ENCODE data around the gene SERPINB6. TPM values are rescaled to one million over a fixed set of nuclear protein-coding genes. Genes with fewer than 3 reads are reported as not detected.
"Not testable (repeated sequence)": the region's sequence is repeated elsewhere in the genome, so short reads cannot be mapped to it uniquely, and the experiment has no call there.

Gene SERPINB6
- 10 to 100 TPM; 11.1 to 78.4 TPM for total RNA-seq

- H3K27ac Mint-ChIP-seq, result peak within 1 kb of the TSS; percentile 57 to 93
- peak; percentile 63 to 74 for ATAC-seq
- DNase-seq (ENCODE audit: low spot score in 2 of 2), result peak in 1 of 2 donors; percentile 57
Observed at GRCh38 chr6:2971420-2972218, at the start of gene SERPINB6. Gene SERPINB6 (minus strand): TSS chr6:2971567. CDS start chr6:2959332, 12,235 bp downstream.

GRCh38 chr6:3019749-3020320, 48.5 kb upstream of the SERPINB6 start:
- ATAC-seq, result no peak
- Mint-ChIP-seq H3K36me3 (peaks cover 23 to 24% of the 10 kb centered on the region in 2 donors), H3K9me3 (no peaks in the 10 kb centered on the region), H3K27ac (no peak overlapping the region)
- no peak for DNase-seq (ENCODE audit: low spot score in 2 of 2)

More at GRCh38 chr6:2971420-2972218, at the start of gene SERPINB6:
- peaks cover 0 to 4% of the 10 kb centered on the region in 2 donors for H3K9me3 Mint-ChIP-seq
- peaks cover 5 to 20% of the 10 kb centered on the region in 2 donors for H3K36me3 Mint-ChIP-seq

- DNase-seq (ENCODE audit: low spot score in 2 of 2), result no peak
- no peak overlapping the region for H3K27ac Mint-ChIP-seq
- ATAC-seq, result no peak
- H3K9me3 Mint-ChIP-seq, result no peaks in the 10 kb centered on the region
- H3K36me3 Mint-ChIP-seq, result peaks cover 23 to 27% of the 10 kb centered on the region in 2 donors
Observed at GRCh38 chr6:3019065-3019464, 47.7 kb upstream of the SERPINB6 start.

GRCh38 chr6:3017304-3017703, 45.9 kb upstream of the SERPINB6 start:
- H3K27ac Mint-ChIP-seq, result peak overlapping the region in 1 of 2 donors; percentile 15
- DNase-seq (ENCODE audit: low spot score in 2 of 2) (no peak), ATAC-seq (no peak)
- peaks cover 18 to 28% of the 10 kb centered on the region in 2 donors for H3K36me3 Mint-ChIP-seq
- H3K9me3 Mint-ChIP-seq, result peaks cover 0 to 2% of the 10 kb centered on the region in 2 donors

GRCh38 chr6:3016473-3017280, 45.3 kb upstream of the SERPINB6 start:
- peaks cover under 1 to 9% of the 10 kb centered on the region in 2 donors for H3K9me3 Mint-ChIP-seq
- DNase-seq (ENCODE audit: low spot score in 2 of 2) (no peak), ATAC-seq (no peak)
- H3K27ac Mint-ChIP-seq, result no peak overlapping the region
- H3K36me3 Mint-ChIP-seq, result peaks cover 25 to 34% of the 10 kb centered on the region in 2 donors

- ATAC-seq (no peak), DNase-seq (ENCODE audit: low spot score in 2 of 2) (no peak)
- Mint-ChIP-seq H3K9me3 (peaks cover 10 to 12% of the 10 kb centered on the region in 2 donors), H3K27ac (no peak overlapping the region), H3K36me3 (peaks cover 40 to 43% of the 10 kb centered on the region in 2 donors)
Observed at GRCh38 chr6:3015144-3015543, 43.8 kb upstream of the SERPINB6 start.

GRCh38 chr6:3014675-3015066, 43.3 kb upstream of the SERPINB6 start:
- ATAC-seq (no peak), DNase-seq (ENCODE audit: low spot score in 2 of 2) (no peak)
- Mint-ChIP-seq H3K27ac (no peak overlapping the region), H3K36me3 (peaks cover 43 to 45% of the 10 kb centered on the region in 2 donors), H3K9me3 (peaks cover 12 to 14% of the 10 kb centered on the region in 2 donors)

GRCh38 chr6:3013901-3014674, 42.7 kb upstream of the SERPINB6 start:
- peaks cover 49 to 50% of the 10 kb centered on the region in 2 donors for H3K36me3 Mint-ChIP-seq
- H3K9me3 Mint-ChIP-seq, result peaks cover 12 to 14% of the 10 kb centered on the region in 2 donors
- H3K27ac Mint-ChIP-seq, result no peak overlapping the region
- ATAC-seq (no peak), DNase-seq (ENCODE audit: low spot score in 2 of 2) (no peak)

GRCh38 chr6:3013486-3013885, 42.1 kb upstream of the SERPINB6 start:
- Mint-ChIP-seq H3K27ac (no peak overlapping the region), H3K36me3 (peaks cover 55 to 56% of the 10 kb centered on the region in 2 donors), H3K9me3 (peaks cover 12 to 14% of the 10 kb centered on the region in 2 donors)
- DNase-seq (ENCODE audit: low spot score in 2 of 2) (no peak), ATAC-seq (no peak)

GRCh38 chr6:3011592-3011991, 40.2 kb upstream of the SERPINB6 start:
- H3K27ac Mint-ChIP-seq, result no peak overlapping the region

GRCh38 chr6:3011158-3011557, 39.8 kb upstream of the SERPINB6 start:
- DNase-seq (ENCODE audit: low spot score in 2 of 2) (no peak), ATAC-seq (no peak)
- Mint-ChIP-seq H3K9me3 (peaks cover 12 to 14% of the 10 kb centered on the region in 2 donors), H3K27ac (no peak overlapping the region), H3K36me3 (peaks cover 63 to 78% of the 10 kb centered on the region in 2 donors)

More at GRCh38 chr6:3011592-3011991, 40.2 kb upstream of the SERPINB6 start:
- no peak for ATAC-seq
- peaks cover 12 to 14% of the 10 kb centered on the region in 2 donors for H3K9me3 Mint-ChIP-seq
- peaks cover 64 to 74% of the 10 kb centered on the region in 2 donors for H3K36me3 Mint-ChIP-seq
- DNase-seq (ENCODE audit: low spot score in 2 of 2), result no peak

GRCh38 chr6:3009930-3010329, 38.6 kb upstream of the SERPINB6 start:
- Mint-ChIP-seq H3K27ac (no peak overlapping the region), H3K36me3 (peaks cover 63 to 80% of the 10 kb centered on the region in 2 donors), H3K9me3 (peaks cover 12 to 14% of the 10 kb centered on the region in 2 donors)
- DNase-seq (ENCODE audit: low spot score in 2 of 2), result no peak
- ATAC-seq, result no peak

GRCh38 chr6:3008712-3009265, 37.4 kb upstream of the SERPINB6 start:
- peaks cover 69 to 74% of the 10 kb centered on the region in 2 donors for H3K36me3 Mint-ChIP-seq
- not testable (repeated sequence) for DNase-seq (ENCODE audit: low spot score in 2 of 2); ATAC-seq; H3K27ac Mint-ChIP-seq
- peaks cover 12 to 14% of the 10 kb centered on the region in 2 donors for H3K9me3 Mint-ChIP-seq

- H3K36me3 Mint-ChIP-seq, result peaks cover 63 to 72% of the 10 kb centered on the region in 2 donors
- no peak overlapping the region for H3K27ac Mint-ChIP-seq
- no peak for ATAC-seq
- peaks cover 12 to 14% of the 10 kb centered on the region in 2 donors for H3K9me3 Mint-ChIP-seq
- DNase-seq (ENCODE audit: low spot score in 2 of 2), result no peak
Observed at GRCh38 chr6:3007571-3007970, 36.2 kb upstream of the SERPINB6 start.

GRCh38 chr6:3006476-3006875, 35.1 kb upstream of the SERPINB6 start:
- H3K9me3 Mint-ChIP-seq, result peaks cover 6 to 10% of the 10 kb centered on the region in 2 donors
- ATAC-seq, result no peak

GRCh38 chr6:3005874-3006273, 34.5 kb upstream of the SERPINB6 start:
- ATAC-seq, result no peak
- Mint-ChIP-seq H3K36me3 (peaks cover 47 to 57% of the 10 kb centered on the region in 2 donors), H3K9me3 (peaks cover 4 to 6% of the 10 kb centered on the region in 2 donors), H3K27ac (no peak overlapping the region)
- no peak for DNase-seq (ENCODE audit: low spot score in 2 of 2)

More at GRCh38 chr6:3006476-3006875, 35.1 kb upstream of the SERPINB6 start:
- H3K27ac Mint-ChIP-seq, result peak overlapping the region in 1 of 2 donors; percentile 75
- H3K36me3 Mint-ChIP-seq, result peaks cover 53 to 63% of the 10 kb centered on the region in 2 donors
- no peak for DNase-seq (ENCODE audit: low spot score in 2 of 2)

All from activated naive CD4-positive, alpha-beta T cell treated with anti-CD3 and anti-CD28 coated beads, Interleukin-2, amount 50 U/mL, for 72 hours (primary cell).